Measurements from ENCODE around the gene ARHGAP9.
"Not testable (repeated sequence)": the region's sequence is repeated elsewhere in the genome, so short reads cannot be mapped to it uniquely, and the experiment has no call there.

ARHGAP9 gene

DNA sequence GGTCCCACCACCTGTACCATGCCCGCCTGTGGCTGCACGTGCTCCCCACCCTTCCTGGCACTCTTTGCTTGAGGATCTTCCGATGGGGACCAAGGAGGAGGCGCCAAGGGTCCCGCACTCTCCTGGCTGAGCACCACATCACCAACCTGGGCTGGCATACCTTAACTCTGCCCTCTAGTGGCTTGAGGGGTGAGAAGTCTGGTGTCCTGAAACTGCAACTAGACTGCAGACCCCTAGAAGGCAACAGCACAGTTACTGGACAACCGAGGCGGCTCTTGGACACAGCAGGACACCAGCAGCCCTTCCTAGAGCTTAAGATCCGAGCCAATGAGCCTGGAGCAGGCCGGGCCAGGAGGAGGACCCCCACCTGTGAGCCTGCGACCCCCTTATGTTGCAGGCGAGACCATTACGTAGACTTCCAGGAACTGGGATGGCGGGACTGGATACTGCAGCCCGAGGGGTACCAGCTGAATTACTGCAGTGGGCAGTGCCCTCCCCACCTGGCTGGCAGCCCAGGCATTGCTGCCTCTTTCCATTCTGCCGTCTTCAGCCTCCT lies 23.4 kb downstream of the ARHGAP9 start:
- DNase-seq: peak; percentile 55

DNA sequence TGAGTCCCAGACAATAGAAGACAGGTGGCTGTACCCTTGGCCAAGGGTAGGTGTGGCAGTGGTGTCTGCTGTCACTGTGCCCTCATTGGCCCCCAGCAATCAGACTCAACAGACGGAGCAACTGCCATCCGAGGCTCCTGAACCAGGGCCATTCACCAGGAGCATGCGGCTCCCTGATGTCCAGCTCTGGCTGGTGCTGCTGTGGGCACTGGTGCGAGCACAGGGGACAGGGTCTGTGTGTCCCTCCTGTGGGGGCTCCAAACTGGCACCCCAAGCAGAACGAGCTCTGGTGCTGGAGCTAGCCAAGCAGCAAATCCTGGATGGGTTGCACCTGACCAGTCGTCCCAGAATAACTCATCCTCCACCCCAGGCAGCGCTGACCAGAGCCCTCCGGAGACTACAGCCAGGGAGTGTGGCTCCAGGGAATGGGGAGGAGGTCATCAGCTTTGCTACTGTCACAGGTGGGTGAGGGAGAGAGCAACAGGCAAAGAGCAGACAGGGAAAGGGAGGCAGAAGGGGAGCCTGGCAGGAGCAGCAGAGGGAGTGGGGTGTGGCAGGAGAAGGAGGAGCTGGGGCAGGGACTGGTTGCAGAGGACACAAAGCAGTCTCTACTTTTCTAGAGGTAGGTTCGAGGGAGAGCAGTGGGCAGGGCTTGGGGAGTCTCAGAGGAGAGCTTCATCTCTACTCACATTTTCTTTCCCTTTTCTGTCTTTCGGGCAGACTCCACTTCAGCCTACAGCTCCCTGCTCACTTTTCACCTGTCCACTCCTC lies 24.1 kb downstream of the ARHGAP9 start:
- no peak for DNase-seq

DNA sequence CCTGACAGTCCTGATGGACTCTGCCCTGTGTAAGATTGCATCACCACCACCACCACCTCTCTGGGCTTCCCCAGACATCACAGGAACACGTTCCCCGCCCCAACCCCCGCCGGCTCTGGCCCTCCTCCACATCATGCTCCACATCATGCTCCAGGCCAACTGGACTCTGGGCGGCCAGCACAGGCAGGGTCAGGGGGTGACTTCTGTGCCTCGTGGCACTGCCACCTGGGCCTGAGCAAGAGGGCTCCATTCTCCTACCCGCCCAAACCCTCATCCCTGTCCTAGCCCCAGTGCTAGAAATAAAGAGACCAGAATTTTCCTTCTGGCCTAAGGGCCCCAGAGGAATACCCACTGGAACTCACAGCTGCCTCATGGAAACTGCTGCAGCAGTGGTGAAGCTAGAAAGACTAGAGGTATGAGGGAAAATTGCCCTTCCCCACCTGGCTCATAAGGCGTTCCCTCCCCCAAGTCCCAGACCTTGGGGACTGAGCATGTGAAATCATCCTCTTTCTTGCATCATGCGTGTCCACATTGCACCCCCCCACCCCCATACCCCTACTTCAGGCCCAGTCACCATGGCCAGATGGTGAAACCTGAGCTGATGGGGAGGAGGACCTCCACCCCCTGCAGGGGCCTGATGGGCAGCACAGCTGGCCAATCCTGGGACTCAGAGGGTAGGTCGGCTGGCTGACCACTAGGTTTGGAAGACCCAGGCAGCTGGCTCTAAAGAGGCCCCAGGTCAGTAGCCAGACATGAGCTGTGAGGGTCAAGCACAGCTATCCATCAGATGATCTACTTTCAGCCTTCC lies 24.9 kb downstream of the ARHGAP9 start, which contains the start of gene INHBE:
TSS of gene INHBE (plus strand) at position 742 of the 808 bp plus-strand sequence. CDS start 230 bp downstream, outside the sequence.
- no peak for DNase-seq

GRCh38 chr12:57454213-57454565 lies 25.5 kb downstream of the ARHGAP9 start:
- no peak for DNase-seq

- peak; percentile 58 for DNase-seq
These were observed 26.6 kb downstream of the ARHGAP9 start for GRCh38 chr12:57452937-57453509.

GRCh38 chr12:57452181-57452936 lies 27.3 kb downstream of the ARHGAP9 start:
- no peak for DNase-seq

DNA sequence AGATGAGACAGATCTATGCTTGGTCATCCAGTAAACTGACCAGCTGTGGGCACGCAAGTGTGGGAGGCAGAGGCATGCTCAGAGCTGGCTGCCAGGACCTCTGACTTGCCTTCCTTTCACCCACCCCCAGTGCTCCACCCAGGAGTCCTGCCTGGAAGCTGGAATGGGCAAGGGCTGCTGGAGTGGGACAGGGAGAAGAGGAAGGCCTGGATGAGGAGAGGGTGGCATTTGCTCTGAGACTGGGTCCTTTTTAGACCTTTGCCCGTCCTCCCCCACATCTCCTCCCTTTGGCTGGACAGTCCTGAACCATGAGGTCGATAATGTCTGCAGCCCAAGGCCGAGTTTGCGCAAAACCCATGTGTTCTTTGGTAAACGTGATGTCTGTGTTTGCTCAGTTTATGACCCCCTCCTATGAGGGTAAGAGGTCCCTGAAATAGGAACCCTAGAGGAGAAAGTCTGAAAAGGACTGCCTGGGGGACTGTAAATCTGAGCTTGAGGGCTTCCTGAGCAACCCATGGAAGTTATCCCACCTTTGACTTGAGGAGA lies 28.4 kb downstream of the ARHGAP9 start:
- DNase-seq: no peak

- DNase-seq: no peak
These were observed 29.6 kb downstream of the ARHGAP9 start for GRCh38 chr12:57450057-57450456.

- DNase-seq: no peak
These were observed 30.3 kb downstream of the ARHGAP9 start for GRCh38 chr12:57449375-57449774.

DNA sequence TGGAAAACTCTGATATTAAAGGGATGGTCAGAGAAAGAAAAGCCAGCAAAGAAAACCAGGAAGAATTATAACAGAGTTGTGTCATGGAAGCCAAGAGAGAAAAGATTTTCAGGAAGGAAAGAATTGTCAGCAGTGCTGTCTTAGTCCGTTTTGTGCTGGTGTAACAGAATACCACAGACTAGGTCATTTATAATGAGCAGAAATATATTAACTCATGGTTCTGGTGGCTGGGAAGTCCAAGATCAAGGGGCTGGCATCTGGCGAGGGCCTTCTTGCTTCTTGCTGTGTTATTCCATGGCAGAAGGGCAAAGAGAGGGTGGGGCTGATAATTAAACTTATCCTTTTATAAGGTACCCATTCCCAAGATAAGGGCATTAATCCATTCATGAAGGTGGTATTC lies 31.0 kb downstream of the ARHGAP9 start:
- DNase-seq: no peak

DNA sequence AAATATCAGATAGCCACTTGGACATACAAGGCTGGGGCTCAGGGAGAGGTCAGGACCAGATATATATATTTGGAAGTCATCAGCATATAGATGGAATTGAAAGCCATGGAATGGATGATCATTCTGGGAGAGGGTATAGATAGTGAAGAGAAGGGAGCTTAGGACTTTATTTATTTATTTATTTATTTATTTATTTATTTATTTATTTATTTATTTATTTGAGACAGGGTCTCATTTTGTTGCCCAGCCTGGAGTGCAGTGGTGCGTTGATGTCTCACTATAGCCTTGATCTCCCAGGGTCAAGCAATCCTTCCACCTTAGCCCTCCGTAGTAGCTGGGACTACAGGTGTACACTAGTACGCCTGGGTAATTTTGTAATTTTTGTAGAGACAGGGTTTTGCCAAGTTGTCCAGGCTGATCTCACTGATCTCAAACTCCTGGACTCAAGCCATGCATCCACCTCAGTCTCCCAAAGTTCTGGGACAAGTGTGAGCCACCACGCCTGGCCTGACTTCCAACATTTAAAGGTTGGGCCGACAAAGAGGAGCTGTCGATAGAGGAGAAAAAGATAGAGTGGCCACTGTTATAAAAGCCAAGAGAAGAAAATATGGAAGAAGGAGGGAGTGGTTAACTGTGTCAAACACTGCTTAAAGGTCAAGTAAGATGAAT lies 33.2 kb downstream of the ARHGAP9 start:
- no peak for DNase-seq

DNA sequence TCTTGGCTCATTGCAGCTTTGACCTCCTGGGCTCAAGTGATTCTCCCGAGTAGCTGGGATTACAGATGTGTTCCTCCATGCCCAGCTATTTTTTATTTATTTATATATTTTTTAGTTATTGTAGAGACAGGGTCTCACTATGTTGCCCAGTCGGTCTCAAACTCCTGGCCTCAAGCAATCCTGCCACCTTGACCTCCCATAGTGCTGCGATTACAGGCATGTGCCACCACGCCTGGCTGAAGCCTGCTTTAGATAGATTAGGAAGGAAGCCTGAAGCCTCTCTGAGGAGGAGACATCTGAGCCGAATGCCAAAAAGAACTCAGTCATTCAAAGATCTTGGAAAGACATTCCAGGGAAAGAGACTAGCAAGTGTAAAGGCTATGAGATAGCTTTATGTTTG lies 34.9 kb downstream of the ARHGAP9 start:
- no peak for DNase-seq

GRCh38 chr12:57444337-57444736 lies 35.3 kb downstream of the ARHGAP9 start:
- not testable (repeated sequence) for DNase-seq

- DNase-seq: no peak
These were observed 37.7 kb downstream of the ARHGAP9 start for GRCh38 chr12:57441846-57442427.

- not testable (repeated sequence) for DNase-seq
These were observed 38.3 kb downstream of the ARHGAP9 start for GRCh38 chr12:57441393-57441792.

- no peak for DNase-seq
These were observed 39.9 kb downstream of the ARHGAP9 start for GRCh38 chr12:57439762-57440266.

- no peak for DNase-seq
These were observed 41.3 kb downstream of the ARHGAP9 start for GRCh38 chr12:57438400-57438799.

- DNase-seq: no peak
These were observed 44.4 kb downstream of the ARHGAP9 start for GRCh38 chr12:57435293-57435692.

GRCh38 chr12:57434517-57435223 lies 45.0 kb downstream of the ARHGAP9 start, which contains the start of gene INHBC:
TSS of gene INHBC (plus strand) at chr12:57434784. CDS start at chr12:57434887, 103 bp downstream.
- no peak for DNase-seq

DNA sequence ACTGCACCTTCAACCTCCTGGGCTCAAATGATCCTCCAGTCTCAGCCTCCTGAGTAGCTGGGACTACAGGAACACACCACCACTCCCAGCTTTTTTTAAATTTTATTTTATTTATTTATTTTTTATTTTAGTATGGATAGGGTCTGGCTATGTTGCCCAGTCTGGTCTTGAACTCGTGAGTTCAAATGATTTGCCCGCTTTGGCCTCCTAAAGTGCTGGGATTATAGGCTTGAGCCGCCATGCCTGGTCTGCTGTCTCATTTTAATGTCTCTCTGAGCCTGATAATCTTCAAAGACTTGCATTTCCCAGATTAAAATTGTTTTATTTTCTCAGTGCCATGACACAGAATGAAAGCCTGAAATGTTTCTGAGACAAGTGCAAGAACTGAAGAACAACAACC lies 46.3 kb downstream of the ARHGAP9 start:
- DNase-seq: no peak
